Stimulated activated CD4-positive, alpha-beta T cell treated with anti-CD3 and anti-CD28 coated beads, Interleukin-15, amount 100 ng/mL, for 24 hours (primary cell): ENCODE measurements around the gene POLR1E.
A peak's percentile ranks its signal among the peaks of the same experiment; 100 is the strongest.
"Not testable (repeated sequence)": the region's sequence is repeated elsewhere in the genome, so short reads cannot be mapped to it uniquely, and the experiment has no call there.

Experiments
- DNase-seq: peaks from one replicate; pipeline ENCODE4 v3.0.0-alpha.2; 2020

The POLR1E gene

DNA sequence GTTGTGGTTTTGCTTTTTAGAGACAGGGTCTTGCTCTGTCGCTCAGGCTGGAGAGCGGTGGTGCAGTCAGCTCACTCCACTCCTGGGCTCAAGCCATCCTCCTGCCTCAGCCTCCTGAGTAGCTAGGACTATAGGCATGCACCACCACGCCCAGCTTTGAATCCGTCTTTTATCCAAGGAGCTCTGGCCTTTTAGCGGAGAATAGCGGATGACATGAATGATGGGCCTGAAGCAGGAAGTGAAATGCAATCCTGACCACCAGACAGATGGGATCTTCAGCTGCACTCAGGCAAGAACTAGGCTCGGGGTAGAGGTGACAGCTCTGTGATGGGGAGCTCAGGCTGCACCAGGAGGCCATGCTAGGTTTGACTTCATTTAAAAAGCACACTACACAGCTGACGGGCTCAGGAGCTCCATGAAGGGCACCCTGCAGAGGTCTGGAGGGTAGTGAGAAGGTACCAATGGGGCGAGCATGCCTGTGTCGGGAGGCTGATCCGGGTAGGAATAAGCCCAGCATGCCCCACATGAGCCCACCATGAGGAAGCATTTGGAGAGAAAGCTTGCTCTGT lies 21.9 kb downstream of the POLR1E start:
- no peak for DNase-seq

DNA sequence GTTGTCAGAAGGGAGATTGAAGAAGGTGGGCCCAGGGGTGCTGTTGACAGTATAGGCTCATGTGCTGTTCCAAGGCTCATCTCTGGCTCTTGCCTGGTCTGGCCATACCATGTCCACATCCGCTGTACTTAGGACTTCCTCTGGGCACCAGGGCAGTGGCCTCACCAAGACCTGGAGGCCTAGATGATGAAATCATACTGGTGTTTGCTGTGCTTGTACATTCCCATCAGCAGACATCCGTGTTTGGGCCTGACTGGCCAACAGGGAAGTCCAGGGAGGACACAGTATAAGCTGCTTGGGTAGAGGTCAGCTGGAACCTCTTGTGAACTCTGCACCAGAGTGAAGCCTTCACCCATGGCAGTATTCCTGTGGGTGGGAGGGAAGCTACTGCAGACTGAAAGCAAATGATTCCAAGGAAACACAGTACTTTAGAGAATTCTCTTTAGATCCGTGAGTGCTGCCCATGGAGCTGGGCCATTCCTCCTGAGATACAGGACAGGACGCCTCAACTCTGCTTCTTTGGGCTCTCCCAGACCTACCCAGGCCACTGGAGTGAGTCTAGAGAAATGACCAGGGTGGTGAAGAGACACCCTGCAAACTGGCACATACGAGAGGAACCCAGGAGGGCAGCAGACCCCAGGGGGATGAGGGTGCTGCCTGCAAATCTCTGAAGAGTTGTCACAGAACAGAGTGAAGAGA lies 22.5 kb downstream of the POLR1E start:
- DNase-seq = no peak

DNA sequence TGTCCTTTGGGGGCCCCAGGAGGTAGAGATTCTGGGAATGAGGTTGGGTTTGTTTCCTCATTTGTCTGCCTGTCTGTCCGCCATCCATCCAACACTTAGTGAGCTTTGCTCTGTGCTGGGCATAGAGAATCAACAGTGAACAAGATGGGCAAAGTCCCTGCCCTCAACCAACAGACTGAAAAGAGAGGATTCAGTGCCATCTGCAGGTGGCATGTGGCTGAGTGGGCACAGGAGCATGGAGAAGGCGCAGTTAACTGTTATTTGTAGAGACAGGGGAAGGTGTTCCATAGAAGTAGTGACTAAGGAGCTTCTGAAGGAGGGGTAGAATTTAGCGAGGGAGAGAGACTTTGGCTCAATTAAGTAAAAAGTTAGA lies 23.1 kb downstream of the POLR1E start:
- no peak for DNase-seq

DNA sequence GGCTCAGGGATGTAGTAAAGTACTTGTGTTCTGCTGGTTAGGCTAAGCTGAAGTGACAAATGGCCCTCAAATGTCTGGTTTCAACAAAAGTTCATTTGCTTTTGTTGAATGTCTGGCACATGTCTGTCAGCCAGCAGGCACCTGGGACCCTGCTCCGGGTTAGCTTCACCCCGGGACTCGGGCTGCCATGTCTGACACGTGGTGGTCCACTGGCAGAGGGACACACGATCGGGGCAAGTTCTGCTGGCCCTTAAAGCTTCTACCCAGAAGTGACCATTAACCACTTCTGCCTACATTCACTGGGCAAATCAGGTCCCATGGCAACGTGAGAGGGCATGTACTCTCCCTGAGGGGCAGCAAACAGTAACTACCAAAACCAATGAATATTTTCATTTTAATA lies 23.8 kb downstream of the POLR1E start:
- DNase-seq = no peak

DNA sequence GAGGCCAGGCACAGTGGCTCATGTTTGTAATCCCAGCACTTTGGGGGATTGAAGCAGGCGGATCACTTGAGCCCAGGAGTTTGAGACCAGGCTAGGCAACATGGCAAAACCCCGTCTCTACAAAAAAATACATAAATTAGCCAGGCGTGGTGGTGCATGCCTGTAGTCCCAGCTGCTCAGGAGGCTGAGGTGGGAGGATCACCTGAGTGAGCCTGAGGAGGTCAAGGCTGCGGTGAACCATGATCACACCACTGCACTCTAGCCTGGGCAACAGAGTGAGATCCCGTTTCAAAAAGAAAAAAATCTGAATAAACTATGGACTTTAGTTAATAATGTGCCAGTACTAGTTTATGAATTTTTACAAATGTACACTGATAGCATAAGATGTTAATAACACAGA lies 24.3 kb downstream of the POLR1E start:
- DNase-seq = not testable (repeated sequence)

DNA sequence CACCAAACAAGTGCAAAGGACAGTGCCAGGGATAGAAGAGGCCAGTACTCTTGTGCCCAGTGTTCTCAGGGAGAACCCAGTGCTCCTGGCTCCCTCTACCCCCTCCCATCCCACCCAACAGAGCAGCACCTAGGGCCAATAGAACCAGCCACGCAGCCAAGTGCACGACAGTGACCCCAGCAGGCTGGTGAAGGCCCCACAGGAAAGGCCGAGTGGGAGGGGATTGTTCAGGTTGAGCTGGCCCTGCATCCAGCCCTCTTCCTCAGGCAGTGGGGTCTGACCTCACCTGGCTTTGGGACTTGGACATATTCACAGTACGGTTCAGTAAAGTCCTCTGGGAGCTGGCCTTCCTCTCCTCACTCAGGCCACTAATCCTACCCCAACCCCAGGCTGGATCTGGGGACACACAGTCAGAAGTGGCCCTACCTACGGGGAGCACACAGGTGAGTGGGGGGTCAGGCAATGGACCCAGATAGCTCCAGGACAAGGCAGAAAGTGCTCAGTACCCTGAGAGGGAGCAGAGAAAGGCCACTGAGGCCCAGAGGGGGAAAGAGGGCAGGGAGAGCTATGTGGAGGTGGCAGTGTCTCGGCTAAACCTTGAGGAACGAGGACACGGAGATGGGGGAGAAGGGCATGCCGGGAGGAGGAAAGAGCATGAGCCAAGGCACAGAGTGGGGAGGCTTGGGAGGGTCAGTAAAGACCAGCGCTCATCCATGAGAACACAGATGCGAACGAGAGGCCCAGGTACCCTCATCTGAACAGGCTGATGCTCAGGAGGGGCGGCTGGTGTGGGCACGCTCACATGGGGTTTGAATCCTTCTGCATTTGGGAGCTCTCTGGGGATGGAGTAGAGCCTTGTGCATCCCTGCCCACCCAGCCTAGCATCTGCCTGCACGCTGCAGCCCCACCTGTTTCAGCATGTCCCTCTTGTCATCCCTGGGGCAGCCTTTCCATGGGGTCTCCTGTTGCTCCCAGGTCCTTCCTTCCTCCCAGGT lies 25.6 kb downstream of the POLR1E start:
- peak; percentile 24 for DNase-seq

DNA sequence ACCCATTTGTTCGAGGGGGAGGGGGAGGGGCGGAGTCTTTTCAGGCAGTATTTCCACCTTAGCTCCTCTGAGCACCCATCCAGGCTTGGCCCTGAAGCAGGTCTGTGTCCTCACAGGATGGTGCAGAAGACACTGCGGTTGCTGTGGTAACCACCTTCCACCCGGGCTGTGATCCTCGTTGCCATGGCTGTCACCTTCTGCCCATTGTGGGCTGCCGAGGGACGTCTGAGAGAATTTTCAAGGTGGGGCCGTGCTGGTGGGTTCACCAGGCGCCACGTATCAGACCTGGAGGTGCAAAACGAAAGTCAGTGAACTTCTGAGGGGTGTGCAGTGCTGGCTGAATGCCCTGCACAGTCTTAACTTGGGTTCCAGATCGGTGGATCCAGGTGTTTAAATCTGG lies 26.7 kb downstream of the POLR1E start:
- DNase-seq = no peak

DNA sequence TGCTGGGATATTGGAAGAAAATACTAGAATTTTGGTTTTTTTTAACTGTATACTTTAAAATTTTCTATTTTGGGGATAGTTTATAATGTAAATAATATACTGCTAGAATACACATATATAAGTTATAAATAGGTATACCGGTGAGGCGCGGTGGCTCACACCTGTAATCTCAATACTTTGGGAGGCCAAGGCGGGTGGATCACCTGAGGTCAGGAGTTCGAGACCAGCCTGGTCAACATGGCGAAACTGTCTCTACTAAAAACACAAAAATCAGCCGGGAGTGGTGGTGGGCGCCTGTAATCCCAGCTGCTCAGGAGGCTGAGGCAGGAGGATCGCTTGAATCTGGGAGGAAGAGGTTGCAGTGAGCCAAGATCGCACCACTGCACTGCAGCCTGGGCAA lies 28.7 kb downstream of the POLR1E start:
- not testable (repeated sequence) for DNase-seq

DNA sequence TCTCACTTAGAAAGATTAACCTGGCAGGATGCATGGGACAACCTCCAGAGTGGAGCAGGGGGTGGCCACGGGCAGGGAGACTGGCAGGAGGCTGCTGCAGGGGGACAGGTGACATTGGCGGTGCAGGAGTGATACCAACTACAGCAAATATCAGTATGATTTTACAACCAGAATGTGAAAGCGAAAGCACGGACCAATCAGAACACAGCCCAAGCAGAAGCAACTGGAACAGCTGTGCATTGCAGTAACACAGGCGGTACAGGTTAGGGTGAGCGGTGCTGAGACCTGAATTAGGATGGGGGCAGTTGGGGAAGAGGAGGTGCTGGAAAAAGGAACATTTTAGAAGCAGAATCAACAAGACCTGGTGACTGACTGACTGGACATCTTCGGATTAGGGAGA lies 29.3 kb downstream of the POLR1E start:
- DNase-seq = no peak

DNA sequence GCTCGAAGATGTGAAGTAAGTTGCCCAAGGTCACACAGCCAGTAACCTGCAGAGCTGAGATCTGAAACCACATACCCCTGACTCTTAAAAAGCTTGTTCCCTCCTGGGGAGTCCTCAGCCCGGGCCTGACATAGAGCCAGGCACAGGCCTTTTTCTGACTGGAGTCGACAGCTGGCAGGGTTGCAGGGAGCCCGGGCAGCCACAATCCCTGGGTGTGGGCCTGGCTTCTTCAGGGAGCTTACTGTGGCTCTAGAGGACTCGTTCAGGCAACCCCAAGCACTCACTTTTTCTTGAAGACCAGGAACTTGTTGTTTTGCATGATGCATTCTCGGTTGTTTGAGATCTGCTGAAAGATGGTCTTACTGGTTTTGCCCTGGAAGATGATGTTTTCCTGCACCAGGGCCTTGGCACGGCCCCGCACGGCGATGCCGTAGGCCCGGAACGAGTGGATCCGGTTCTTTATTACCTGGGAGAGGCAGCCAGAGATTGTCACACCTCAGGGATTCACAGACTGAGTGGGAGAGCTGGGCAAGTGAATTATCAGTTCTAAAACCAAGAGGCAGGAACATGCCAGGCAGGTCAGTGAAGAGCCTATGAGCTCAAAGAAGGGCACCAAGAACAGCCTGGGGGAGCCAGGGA lies 30.0 kb downstream of the POLR1E start:
- no peak for DNase-seq

DNA sequence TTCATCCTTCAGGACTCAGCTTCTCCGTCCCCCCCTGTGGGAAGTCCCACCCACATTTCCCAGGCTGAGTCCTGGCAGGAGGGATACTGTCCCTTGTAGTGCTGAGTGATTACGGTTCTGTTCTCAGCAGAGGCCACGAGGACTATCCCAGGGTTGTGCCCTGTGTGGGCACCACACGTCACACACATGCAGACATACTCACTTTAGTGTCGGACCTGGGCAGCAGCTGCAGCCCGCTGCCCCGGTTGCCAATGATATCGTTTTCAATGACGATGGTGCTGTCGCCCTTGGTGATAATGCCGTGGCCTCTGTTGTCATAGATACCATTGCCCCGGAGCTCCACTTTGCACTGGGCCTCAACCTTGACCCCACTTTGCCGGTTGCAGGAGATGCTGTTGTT lies 32.2 kb downstream of the POLR1E start:
- DNase-seq = no peak

DNA sequence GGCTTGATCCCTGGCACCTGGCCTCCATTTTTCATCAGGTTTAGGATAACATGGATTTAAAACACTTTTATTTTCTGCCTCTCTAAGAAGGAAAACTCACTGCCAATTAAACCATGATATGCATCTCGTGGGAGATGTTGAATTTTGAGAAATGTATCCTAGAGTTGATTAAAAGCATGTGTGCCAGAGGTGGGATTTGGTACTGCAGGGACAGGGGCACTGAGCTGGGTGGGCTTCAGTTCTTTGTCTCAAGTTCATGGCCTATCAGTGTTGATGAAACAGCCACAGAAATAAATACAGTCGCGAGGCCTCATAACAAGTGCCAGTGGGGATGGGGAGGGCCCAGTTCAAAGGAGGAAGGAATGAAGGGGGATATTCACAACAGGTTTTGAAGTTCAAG lies 34.9 kb downstream of the POLR1E start:
- no peak for DNase-seq

DNA sequence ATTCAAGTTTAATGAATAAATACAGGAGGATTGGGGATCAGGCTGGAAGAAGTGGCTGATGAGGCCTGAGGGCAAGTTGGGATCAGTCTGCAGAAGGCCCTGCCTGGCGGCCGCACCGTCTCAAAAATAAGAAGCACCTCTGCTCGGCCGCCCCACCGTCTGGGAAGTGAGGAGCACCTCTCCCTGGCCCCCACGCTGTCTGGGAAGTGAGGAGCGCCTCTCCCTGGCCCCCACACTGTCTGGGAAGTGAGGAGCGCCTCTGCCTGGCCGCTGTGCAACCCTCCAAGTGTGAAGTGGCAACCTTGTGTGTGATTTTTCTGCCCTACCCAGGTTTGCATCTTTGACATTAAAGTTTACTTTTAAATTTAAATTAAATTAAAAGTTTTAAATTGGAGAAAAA lies 35.4 kb downstream of the POLR1E start:
- DNase-seq = no peak

DNA sequence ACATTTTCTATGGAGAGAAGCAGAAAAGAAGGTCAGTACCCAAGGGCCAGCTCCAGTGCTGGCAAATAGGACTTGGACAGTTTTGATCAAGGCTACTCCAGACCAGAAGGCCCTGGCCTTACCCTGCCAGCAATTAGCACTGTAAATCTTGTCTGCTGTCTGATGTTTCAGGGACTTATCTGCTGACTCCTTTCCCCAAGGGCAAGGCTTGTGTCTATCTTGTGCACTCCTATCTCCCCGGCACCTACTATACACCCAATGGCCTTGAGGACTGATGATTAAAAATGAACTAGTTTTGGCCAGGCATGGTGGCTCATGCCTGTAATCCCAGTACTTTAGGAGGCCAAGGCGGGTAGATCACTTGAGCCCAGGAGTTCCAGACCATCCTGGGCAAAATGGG lies 37.2 kb downstream of the POLR1E start:
- no peak for DNase-seq

DNA sequence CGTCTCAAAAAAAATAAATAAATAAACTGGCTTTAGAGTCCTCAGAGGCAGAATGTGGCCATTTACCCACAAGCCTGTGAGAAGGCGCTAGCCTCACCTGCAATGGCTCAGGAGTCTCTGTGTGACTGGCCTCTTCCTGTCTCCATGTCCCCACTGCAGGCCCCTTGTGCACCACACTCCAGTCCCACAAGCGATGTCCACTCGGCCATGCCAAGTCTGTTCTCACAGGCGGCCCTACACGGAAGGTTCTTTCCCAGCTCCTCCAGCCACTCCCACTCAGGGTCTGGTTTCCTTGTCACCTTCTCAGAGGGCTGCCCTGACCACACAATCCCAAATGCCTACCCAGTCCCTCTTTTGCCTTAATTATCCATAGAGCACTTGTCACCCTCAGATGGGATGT lies 38.2 kb downstream of the POLR1E start:
- no peak for DNase-seq

DNA sequence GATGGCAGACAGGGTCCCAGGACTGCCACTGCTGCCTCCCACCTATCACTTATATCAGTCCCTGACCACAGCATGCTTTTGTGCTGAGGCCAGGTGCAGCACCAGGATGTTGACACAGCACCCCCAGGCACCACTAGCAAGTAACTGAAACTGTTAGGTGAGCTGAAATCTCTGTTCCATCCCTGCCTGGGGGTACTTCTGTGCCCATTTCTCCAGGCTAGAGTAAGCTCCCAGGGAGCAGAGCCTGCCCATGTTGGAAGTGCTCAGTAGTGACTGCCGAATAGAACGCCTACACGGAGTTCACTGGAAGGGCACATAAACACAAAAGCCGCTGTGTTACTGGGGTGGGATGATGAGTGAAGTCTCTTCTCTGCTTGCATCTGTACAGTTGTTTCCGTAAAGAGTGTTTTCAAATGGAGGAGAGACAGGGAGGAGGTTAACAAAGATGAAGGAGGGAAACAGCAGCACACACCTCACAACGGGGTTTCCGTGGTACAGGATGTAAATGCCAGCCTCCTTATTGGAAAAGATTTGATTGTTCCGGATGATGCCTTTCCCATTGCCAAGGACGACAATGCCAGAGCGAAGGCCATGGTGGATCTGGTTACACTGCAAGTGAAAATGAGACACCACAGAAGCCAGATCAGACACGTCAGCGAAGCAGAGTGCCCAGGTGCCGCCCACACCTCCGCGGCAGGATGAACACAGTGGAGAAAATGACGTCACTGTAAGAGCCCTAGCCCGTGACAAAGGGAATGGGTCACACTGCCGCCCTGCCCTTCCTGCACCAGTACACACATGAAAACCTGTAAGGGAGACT lies 43.1 kb downstream of the POLR1E start:
- peak; percentile 81 for DNase-seq

DNA sequence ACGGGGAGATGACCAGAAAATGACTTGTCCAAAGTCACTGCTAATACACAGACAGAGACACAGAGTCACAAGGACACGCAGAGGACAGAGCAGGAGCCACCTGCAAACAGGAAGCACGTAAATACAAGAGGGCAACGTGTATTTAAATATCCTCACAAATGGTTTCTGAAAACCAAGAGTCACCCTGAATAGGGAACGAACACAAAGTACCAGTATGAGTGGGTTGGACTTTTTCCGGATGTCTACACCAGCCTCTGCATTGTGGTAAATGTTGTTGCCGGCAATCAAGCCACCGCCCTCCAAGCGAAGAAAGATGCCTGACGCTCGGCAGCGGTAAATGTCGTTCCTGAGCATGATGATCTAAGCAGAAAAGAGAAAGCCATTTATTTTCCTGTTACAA lies 46.0 kb downstream of the POLR1E start:
- DNase-seq = peak; percentile 26

DNA sequence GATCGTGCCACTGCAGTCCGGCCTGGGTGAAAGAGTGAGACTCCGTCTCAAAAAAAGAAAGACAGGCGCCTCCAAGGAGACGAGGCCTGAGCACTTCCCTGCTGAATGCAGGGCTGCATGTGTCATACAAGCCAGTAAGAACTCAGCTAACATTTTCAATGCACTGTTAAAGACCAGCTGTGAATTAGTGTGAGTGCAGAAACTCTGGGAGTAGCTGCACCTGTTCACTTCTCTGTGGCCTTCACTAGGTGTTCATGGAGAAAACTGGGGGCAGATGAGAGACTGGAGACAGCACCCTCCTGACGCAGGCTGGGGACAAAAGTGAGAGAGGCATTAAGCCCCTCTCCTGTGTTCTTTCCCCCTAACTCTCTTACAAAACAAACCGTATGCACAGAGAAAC lies 48.7 kb downstream of the POLR1E start:
- no peak for DNase-seq

DNA sequence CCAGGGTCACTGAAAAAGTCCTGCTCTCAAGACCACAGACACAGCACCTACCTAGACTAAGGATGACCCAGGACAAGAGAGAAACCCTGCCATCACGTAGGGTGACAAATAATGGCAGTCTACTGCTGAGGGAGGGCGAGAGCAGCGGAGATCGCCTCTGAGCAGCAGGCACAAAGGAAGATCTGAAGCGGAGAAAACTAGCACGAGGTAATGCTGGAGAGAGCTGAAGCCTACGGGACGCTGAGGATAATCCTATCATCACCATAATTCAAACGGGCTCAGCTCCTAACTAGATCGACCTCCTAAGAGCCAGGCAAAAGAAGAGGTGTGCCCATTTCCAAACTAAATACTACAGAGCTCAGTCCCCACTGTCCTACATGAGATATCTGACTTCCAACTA lies 49.2 kb downstream of the POLR1E start:
- DNase-seq = no peak

DNA sequence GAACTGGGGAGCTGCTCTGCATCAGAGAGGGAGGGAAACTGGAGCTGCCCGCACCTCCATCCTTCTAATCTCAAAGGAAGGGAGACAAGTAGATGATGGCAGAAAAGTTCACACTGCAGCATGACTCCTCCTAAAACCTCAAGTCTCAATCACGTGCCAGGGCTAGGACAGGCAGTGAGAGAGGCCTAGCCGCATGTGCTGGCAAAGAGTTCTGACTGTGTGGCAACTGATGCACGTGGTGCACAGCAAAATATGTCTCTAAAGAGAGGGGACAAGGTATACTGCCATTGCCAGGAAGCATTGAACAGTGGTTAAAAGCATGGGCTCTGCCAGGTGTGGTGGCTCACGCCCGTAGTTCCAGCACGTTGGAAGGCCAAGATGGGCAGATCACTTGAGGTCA lies 52.4 kb downstream of the POLR1E start:
- DNase-seq = no peak

DNA sequence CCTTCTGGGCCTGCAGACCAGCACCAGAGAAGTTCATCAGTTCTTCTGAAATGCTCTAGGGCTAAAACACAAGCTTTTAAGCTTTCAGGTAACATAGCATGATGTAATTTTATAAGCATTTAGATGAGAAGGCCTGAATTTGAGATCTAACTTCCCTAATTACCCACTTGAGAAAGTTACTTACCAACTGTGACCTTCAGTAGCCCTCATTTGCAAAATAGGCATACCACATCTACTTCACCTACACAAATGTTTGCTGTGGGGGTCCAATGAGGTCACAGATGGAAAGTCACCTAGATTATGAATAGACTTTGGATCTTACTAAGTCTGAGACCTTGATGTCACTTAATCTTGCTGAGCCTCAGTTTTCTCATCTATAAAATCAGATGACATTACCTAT lies 53.9 kb downstream of the POLR1E start:
- no peak for DNase-seq

DNA sequence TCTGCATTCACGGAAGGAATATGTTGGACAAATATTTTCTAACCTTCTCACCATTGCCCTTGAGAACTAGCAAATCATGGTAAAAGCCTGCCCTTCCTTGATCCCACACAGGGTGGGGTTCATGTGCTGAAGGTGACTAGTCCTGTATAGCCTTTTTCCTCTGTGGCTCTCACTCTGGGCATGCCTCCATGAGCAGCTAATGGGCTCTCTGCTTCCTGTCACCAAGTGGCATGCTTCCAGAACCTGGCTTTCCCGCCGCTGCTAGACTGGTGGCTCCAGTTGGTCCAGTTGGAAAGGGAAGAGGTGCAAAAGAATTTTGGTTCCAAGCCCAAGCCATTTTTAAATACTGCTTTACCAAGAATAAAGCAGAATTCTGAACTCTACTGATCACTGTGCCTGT lies 54.9 kb downstream of the POLR1E start:
- no peak for DNase-seq

DNA sequence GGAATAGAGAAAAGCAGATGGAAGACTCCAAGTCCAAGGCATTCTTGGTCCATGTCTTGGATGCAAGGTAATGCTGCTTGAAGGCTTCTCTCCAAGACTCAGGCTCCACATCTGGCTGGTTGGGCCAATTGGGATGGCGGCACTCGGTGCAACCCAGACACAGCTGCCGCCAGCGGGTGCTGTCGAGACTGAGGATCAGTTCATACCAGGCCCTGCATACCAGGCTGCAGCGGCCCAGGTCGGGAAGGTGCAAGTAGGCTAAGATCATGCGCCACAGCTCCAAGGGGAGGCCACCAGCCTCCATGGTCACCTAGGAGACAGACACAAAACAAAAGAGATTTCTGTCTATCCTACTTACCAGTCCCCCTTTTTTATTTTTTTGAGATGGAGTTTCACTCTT lies 55.7 kb downstream of the POLR1E start:
- DNase-seq = no peak
